GM13976 (cell line): ENCODE data around the gene REEP6.
A peak's percentile ranks its signal among the peaks of the same experiment; 100 is the strongest.

Experiments used
- DNase-seq: peaks from one replicate; pipeline ENCODE4 v3.0.0; 2012; ENCODE audit warnings: low spot score
- in situ Hi-C: fragments of 300-500 bp; cut with MboI; formaldehyde crosslinking; loops from one replicate; pipeline ENCODE4 v1.12.0; 2022; ENCODE audit warnings: low sequenced_read_pairs, mixed read lengths, inconsistent platforms; ENCODE audit not compliant: unreplicated experiment
- TF ChIP-seq, protein P1 (sequence below): IDR thresholded peaks from 2 replicates; pipeline ENCODE4 v1.5.1; 2012; ENCODE audit warnings: borderline replicate concordance, mild to moderate bottlenecking; ENCODE audit not compliant: insufficient read depth; ENCODE audit errors: extremely low read depth, missing control alignments, control extremely low read depth

REEP6 gene

DNA sequence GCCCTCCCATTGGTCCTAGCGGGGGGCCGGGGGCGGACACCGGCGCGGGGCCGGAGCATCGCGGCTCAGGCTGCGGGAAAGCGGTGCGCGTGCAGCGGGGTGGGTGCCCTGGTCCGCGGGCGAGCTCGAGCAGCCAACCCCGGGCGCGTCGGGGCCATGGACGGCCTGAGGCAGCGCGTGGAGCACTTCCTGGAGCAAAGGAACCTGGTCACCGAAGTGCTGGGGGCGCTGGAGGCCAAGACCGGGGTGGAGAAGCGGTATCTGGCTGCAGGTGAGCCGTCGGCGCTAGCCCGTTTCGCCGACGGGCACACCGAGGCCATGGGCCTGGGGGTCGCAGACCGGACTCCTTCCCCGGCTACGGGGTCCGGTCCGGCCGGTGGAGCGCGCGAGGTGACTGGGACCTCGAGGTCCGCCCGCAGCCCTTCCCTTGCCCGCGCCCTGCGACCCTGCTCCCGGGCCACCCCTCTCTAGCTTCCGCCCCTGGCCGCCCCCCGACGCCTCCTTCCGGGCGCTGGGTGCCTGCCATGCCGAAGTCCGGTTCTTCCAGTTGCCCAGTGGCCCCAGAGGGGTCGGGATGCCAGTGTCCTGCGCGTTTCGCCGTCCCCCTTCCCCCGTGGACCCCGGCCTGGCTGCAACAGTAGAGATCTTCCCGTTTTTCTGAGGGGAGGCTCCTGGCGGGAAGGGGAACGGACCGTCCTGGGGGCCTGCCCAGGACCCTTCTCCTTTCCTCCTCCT, at the start of gene REEP6:
TSS of gene REEP6 (plus strand) at position 68 of the 735 bp plus-strand sequence. CDS start at position 157, 89 bp downstream.
- no peak for DNase-seq
- in situ Hi-C loops = no loop called here
- TF ChIP-seq, protein P1, sequence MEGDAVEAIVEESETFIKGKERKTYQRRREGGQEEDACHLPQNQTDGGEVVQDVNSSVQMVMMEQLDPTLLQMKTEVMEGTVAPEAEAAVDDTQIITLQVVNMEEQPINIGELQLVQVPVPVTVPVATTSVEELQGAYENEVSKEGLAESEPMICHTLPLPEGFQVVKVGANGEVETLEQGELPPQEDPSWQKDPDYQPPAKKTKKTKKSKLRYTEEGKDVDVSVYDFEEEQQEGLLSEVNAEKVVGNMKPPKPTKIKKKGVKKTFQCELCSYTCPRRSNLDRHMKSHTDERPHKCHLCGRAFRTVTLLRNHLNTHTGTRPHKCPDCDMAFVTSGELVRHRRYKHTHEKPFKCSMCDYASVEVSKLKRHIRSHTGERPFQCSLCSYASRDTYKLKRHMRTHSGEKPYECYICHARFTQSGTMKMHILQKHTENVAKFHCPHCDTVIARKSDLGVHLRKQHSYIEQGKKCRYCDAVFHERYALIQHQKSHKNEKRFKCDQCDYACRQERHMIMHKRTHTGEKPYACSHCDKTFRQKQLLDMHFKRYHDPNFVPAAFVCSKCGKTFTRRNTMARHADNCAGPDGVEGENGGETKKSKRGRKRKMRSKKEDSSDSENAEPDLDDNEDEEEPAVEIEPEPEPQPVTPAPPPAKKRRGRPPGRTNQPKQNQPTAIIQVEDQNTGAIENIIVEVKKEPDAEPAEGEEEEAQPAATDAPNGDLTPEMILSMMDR = no peak

DNA sequence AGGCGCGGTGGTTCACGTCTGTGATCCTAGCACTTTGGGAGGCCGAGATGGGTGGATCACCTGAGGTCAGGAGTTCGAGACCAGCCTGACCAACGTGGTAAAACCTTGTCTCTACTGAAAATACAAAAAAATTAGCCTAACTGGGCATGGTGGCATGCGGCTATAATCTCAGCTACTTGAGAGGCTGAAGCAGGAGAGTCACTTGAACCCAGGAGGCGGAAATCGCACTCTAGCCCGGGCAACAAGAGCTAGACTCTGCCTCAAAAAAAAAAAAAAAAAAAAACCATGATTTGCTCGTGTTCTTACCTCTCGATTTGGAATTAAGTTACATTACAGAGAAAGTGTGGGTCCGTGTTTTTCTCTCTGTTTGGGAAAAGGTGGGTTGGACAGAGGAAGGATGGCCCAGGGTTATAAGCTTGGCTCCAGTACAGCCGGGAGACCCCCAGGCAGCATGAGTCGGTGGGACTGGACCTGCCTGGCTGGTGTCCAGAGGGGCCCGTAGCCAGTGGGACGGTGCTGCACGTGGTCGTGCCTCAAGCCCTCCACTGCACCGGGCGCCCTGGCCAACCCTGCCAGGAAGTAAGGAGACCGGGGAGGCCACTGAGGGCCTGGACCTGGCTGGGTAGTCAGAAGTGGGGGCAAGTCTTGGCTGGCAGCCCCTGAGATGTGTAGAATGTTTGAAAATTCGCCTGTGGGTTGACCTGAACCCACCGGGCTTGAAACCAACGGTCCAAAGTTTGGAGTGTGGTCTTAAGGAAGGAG, 49.1 kb upstream of the REEP6 start:
- DNase-seq = no peak
- TF ChIP-seq, protein P1 = no peak
- in situ Hi-C loops = no loop called here

DNA sequence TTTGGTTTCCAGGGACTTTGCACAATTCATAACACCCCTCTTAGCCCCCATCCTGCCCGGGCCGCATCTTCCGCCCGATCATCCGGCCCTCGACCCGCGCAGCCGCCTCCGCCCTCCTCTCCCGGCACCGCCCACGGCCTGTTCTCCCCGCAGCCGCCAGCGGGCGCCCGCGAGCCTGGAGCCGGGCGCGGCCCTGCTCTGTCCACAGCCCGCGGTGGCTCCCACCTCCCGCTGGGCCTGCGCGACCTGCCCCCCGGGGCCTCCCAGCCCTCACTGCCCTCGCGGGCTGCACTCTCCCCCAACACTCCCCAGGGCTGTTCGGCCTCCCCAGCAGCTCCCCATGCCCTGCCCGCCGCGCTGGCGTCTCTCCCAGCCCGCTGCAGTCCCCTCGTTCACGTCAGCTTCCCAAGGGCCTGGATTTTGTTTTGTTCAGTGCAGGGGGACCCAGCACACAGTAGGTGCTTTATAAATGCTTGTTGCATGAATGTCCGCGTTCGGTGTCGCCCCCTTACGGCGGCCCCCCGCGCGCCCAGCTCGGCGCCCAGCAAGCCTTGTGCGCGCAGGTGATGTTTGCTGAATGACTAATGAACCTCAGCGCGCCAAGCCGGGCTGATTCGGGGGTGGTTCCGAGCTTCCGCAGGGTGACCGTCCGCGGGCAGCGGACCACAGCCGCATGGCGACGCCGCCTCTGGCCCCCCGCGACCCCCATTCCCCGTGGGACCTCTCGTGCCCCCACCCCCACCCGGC, 45.6 kb upstream of the REEP6 start:
- TF ChIP-seq, protein P1 = peak; percentile 99
- in situ Hi-C loops = no loop called here
- DNase-seq = peak; percentile 96

DNA sequence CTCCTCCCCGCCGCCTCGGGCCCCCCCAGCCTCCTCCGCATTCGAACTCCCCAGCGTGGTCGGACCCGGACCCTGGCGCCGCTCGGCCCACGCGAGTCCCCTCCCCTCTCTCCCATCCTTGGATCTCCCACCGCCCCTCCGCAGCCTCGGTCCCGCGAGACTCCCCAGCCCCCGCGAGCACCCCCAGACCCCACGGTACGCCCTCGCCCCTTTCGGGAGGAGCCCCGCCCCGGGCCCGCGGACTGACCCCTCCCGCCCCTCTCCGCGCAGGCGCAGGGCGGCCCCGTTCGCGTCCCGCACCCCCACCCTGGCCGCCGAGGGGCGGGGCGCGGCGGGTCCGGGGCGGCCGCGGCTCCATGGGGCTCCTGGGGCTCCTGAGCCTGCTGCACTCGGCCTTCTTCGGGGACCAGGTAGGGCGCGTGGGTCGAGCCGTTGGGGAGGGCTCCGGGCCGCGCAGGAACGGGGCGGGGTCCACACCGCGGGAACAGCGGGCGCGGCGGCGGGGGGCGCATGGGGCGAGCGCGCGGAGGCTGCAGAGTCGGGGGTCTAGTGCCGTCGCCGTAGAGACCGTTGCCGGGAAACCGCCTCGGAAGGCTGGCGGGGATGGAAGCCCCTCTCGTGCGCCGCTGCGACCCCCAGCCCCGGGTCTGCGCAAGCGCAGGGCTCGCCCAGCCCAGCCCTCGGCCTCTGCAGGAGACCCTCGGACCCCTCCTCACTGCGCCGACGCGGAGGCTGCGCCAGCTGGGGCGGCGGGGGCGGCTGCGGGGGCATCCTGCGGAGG, 44.9 kb upstream of the REEP6 start:
- peak; percentile 68 for DNase-seq

DNA sequence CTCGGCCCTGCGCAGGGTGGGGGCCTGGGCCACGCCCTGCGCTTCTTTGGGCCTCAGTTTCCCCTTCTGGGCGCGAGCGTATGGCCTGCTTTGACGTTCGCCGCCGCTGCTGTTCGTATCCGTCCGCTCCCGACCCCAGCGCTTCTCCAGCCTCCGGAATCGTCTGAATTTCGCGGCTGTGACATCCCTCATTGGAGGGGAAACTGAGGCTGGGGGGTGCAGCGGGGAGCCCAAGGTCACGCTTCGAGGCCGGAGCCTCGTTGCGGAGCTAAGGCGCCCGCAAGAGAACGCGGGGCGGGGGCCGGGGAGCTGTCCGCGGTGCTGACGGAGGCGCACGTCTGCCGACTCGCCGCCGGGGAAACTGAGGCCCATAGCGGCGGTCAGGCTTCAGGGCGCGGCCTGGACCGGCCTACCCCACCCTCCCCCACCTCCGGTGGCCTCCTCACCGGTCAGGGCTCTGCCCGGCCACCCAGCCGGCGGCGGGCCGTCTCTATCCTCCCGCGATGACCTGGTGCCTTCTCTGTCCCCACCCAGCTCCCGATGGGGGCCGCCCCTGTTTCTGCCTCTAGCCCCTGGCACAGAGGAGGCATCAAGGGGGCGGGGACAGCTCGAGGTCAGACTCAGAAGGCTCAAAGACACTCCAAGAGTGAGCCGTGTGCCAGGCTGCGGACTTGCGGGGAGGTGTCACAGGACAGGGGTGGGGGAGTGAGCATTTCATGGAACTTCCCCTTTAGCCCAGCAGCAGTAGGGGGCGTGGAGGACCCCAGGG, 44.1 kb upstream of the REEP6 start:
- TF ChIP-seq, protein P1 = no peak
- in situ Hi-C loops = no loop called here
- DNase-seq = no peak

More for the DNA sequence above, 44.9 kb upstream of the REEP6 start:
- TF ChIP-seq, protein P1 = no peak
- in situ Hi-C loops = no loop called here

DNA sequence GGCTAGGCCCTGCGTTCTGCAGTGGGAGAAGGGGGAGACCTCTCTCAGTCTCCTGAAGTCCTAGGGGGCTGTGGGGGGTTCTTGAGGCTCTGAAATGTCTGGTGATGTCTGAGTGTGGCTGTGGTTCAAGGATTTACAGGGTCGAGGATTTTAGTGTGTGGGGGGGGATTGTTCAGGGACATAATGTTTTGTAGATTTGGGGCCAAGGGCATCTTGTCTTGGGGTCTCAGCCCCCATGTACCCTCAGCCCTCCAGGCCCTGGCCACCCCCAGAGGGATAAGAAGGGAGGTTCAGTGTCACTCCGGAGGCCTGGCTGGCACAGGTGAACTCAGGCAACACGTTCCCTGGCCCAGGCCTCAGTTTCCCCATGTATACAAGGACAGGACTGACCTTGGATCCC, 43.5 kb upstream of the REEP6 start:
- no peak for DNase-seq
- in situ Hi-C loops = no loop called here
- TF ChIP-seq, protein P1 = no peak
